ENCODE data around the gene DBX1.
"Not testable (repeated sequence)": the region's sequence is repeated elsewhere in the genome, so short reads cannot be mapped to it uniquely, and the experiment has no call there.

The DBX1 gene, protein sequence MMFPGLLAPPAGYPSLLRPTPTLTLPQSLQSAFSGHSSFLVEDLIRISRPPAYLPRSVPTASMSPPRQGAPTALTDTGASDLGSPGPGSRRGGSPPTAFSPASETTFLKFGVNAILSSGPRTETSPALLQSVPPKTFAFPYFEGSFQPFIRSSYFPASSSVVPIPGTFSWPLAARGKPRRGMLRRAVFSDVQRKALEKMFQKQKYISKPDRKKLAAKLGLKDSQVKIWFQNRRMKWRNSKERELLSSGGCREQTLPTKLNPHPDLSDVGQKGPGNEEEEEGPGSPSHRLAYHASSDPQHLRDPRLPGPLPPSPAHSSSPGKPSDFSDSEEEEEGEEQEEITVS

DNA sequence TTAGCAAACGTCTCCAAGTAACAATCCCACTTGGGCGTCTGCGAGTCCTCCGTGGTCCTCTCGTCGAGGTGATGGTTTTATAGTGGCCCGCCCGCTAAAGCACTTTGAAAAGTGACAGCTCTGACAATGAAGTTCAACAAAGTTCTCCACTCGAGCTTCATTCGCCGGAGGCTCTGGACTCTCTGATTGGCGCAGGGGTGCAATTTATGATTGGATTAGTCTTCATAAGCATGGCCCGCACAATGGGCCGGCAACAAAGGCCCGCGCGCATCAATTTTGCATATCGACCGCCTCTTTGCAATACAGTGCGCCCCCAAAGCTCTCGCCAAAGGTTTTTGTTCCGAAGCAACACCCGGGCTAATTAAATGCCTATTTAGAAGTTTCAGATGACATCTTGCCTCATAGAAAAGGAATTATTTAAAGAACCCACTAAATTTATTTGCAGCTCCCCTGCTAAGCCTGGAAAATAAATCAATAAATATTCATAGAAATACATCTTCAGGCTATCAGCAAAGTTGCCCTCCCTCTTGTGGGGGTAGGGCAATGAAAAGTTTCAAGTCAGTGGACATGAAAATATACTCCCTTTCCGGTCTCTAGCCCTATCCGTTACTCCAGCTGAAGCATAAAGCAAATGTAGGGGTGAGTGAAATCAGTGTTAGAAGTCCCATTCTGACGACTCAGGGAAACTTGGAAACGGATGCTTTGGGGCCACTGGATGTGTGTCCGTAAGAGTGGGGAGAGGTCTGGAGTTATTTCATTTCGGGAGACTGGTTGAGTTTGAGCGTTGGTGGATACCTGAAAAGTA lies at the start of gene DBX1:
TSS of gene DBX1 (minus strand) at position 51 of the 805 bp plus-strand sequence. CDS start 151 bp downstream, outside the sequence.
- no peak for DNase-seq
- intact Hi-C loops (cut with DNase I): no loop called here

DNA sequence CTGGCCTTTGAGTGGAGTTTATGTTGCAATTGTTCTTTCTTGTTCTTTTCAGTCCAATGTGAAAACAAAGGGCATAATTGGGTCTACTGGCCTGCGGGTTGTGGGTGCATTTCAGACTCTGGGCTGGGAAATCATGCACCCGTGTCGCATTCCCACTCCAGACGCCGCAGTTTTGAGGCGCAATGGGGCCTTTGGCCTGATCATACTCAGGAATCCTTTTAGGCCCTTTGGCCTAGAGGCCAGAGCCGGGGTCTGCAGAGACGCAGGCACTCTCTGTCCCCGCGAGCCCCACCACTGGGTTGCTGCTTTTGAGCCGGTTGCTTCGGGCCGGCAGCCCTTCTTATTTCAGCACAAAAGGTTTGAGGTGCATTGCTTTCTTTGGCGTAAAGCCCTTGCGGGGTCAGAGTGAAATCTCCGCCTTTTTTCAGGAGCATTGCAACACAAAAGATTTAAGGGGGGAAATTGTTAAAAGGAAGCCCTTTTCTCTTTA lies 48.4 kb upstream of the DBX1 start:
- intact Hi-C loops (cut with DNase I): no loop called here

DNA sequence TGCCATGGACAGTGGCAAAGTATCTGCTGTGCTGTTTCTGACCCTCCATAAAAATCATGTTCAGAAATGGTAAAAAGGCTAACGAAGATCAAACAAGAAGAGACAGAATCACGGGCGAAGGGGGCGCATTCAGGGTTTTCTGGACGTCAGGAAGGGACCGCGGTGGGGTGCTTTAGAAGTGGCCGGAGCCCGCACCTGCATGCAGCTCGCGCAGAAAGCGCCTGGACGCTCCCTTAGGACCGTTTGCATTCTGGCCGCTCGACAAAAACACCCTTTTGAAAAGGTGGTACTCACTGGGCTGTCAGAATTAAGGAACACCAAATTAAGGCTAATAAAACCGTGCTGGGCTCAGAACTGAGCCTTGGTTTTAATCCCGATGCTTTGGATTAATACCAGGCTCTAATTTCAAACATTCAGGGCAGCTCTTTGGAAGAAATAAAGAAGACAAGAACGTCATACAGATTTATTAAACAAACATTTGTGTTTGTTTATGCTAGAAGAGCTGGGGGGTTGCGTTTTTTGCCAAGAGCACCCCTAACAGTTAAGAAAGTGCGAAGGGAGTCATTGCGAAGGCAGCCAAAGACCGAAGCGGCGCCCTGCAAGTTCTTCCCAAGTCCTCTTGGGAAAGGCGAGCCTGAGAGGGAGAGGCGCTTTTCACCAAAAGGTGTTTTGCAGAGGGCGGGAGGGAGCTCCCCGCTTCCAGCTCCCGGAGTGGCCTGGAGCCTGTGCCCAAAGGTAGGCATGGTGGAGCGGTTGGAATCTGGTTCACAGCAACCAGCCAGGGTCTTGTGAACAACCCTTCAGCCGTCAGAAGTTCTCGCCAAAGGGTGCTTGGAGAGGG lies 47.7 kb upstream of the DBX1 start:
- intact Hi-C loops (cut with DNase I): no loop called here
- peak in 1 of 42 donors; percentile 18 for DNase-seq

More for the DNA sequence above, 48.4 kb upstream of the DBX1 start:
- DNase-seq: no peak

DNA sequence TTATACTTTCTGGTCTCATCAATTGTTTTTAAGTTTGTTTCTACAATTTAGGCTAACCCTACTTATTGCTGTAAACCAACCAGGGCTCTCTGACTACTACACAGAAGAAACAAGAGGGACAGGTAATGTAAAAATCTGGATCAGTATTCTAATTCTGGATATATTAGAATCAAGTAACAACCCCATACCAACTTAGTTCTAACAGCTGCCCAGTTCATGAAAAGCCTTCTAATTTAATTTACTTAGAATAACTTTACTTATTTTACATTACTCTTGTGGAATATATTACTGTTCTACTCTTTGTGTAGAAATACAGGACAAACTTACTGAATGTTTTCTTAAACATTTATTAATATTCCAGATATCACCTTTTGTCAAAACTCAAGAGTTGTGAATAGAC lies 45.5 kb upstream of the DBX1 start:
- intact Hi-C loops (cut with DNase I): no loop called here
- no peak for DNase-seq

DNA sequence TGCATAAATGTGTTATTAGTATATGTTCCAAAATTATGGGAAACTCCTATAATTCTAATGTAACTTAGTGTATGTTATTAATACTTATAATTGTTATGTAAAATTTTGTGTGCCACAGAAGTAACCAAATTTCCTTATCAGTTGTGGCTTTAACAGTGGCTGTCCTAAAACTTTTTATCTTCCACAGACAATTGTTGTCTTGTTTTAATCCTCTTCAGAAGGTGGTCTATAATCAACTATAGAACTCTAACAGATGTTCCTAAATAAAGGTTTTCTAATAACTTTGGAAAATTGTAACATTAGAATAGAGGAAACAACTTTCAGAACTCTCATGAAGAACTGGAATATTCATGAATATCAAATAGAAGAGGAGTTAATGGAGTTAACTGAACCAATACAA lies 44.4 kb upstream of the DBX1 start:
- intact Hi-C loops (cut with DNase I): no loop called here
- DNase-seq: no peak

DNA sequence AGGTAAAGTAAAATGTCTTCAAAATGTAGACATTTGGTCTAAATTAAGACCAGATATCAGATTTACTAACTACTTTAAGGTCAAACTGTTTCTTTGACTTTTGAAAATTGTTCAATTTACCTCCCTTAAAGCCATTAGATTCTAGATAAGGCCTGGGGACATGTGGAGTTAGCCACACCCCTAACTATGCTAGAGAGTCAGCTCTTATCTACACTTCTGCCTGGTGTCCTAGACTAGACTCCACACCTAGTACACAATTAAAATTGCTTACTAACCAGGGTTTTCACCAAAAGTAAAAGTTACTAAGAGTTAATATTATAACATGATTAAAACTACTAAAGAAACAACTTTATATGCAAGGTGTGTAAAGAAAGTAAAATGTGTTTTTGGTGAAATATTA lies 43.6 kb upstream of the DBX1 start:
- intact Hi-C loops (cut with DNase I): no loop called here
- DNase-seq: no peak

DNA sequence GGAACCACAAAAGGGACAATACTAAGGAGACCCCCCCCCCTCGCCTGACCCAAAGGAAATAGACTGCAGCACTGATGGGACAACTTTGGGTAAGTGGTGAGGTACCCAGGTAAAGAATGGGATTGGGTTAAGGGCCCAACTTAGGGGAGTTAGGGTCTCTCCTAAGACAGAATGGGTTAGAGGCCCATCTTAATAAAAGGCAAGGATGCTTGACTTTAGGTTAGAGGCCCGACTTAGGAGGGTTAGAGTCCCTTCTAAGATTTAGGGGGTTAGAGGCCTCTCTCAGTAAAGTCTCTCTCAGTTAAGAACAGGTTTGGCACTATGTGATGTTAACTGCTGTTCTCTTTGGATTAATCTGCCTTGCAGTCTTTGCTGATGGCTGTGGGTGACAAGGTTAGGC lies 41.0 kb upstream of the DBX1 start:
- intact Hi-C loops (cut with DNase I): no loop called here
- no peak for DNase-seq

DNA sequence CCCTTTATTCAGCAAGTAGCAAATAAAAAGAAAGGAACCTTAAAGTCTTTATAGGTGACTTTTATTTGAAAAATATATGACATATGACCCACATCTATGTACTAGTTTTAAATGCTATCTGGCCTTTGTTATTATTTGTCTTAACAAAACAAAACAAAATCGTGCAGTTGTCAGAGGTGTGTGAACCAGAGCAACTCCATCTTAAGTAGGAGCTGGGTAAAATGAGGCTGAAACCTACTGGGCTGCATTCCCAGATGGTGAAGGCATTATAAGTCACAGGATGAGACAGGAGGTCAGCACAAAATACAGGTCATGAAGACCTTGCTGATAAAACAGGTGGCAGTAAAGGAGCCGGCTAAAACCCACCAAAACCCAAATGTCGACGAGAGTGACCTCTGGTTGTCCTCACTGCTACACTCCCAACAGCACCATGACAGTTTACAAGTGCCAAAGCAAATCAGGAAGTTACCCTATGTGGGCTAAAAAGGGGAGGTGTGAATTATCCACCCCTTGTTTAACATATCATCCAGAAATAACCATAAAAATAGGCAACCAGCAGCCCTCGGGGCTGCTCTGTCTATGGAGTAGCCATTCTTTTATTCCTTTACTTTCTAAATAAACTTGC lies 40.2 kb upstream of the DBX1 start:
- intact Hi-C loops (cut with DNase I); DNase-seq: not testable (repeated sequence)

DNA sequence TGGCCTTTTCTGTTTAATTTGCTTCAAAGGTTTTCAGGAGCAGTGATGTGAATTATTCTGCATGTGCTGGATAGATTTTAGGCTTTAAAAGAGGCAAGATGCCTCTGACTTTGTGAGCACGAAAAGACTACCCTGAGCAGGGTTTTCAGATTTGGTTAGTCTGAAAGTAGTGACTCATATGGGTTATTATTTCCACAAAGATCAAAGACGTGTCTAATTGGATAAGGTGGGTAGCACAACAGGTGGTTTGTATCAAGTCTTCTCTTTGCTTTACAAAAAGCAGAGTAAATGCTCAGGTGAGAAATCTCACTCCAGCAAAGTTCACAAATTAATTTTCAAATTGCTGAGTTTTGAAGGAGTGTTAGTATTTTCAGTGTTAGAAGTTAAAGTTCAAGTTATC lies 37.6 kb upstream of the DBX1 start:
- no peak for DNase-seq
- intact Hi-C loops (cut with DNase I): no loop called here

DNA sequence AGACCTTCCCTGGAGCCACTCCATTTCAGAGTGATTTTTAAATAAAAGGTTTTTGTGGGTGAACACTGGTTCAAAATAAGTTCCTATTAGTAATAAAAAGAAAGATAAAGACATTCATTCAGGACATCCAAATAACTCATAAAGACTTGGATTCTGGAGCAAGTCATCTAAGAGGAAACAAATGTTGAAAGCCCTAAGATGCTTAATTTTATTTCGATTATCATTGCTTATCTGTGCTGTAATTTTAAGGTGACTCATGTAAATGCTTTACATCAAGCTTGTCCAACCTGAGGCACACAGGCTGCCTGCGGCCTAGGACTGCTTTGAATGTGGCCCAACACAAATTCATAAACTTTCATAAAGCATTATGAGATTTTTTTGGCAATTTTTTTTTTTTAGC lies 34.2 kb upstream of the DBX1 start:
- DNase-seq: no peak
- intact Hi-C loops (cut with DNase I): no loop called here

DNA sequence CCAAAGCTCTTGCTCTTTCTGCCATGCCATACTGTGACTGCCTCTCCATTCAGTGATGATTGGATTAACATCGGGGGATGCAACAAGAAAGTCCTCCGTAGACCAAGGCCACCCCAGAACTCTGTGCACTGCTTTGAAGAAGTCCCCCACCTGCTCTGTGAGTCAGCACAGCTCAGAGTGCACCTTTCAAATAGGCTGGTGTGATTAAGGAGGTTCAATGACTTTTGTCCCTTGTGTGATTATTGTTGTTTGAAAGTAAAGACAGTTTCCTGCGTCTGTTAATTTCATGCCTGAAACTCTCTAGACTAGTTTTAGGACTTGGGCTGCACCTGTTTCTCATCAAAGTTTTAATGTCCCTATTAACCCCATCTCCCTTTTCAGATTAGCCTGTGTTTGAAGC lies 33.0 kb upstream of the DBX1 start:
- DNase-seq: no peak
- intact Hi-C loops (cut with DNase I): no loop called here

DNA sequence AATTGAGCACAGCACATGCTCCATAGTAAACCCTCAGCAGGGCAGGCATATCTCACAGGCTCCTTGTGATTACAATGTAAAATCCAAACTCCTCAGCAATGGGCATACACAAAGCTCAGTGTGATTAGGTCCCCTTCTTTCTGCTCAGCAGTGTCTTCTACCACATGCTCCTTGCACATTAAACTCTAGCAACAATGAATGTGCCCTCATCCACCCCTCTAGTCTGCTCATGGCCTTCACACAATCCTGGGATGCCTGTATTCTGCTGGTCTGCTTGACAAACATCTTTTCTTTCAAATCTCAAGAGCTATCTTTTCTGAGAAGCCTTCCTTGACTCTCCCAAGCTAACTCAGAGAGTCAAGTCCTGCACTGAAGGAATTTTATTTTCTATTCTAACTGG lies 32.4 kb upstream of the DBX1 start:
- DNase-seq: no peak
- intact Hi-C loops (cut with DNase I): no loop called here

DNA sequence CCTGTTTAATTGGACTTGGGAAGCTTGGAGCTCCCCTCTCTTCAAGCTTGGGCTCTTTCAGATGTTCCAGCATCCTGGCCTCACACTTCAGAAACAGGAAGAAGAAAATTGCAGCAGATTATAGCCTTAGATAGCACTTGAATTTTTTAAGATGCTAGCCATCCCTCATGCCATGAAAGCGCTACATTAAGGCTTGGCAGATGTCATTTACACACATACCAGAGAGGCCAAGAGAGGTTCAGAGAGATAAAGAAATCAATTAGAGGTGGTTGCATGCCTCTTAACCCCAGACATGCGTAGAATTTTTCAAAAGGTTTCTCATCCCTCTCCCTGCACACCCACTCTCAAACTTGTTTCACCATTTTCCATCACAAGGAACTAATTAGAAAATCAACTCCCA lies 31.9 kb upstream of the DBX1 start:
- intact Hi-C loops (cut with DNase I): no loop called here
- no peak for DNase-seq

DNA sequence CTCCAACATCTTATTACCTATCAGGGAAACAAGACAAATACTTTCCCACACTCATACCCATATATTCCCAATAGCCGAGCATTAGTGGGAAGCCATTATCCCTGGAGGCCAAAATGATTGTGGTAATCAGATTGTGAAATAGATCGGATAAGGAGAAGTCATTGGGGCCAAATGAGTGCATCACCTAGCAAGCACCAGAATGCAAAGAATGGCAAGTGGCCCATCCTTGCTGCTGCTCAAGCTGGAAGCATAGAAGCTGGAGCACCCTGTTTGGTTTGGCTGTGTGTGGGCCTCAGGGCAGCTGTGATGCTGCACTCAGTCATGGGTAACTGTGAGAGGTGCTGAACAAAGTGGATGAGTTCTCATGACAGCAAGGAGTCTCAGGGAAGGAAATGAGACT lies 18.7 kb upstream of the DBX1 start:
- no peak for DNase-seq

DNA sequence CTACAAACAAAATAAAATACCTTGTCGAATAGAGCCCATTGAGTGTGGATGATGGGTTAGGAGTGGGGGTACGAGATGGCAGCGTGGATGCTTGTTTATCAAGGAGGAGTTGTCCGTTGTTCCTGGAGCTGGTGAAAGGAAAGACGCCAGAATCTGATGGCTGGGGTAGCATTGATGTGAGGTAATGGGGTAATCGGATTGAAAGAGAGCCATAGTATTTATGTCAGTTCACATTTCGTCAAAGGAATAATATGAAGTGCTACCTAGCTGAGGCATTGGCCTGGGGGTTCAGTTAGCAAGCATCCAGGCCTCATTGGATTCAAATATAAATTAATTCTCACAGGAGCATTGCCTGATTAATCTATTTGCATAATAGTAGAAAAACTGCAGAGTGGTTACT lies 16.9 kb upstream of the DBX1 start:
- DNase-seq: no peak
- intact Hi-C loops (cut with DNase I): no loop called here

More for the DNA sequence above, 18.7 kb upstream of the DBX1 start:
- intact Hi-C loops (cut with DNase I): no loop called here

DNA sequence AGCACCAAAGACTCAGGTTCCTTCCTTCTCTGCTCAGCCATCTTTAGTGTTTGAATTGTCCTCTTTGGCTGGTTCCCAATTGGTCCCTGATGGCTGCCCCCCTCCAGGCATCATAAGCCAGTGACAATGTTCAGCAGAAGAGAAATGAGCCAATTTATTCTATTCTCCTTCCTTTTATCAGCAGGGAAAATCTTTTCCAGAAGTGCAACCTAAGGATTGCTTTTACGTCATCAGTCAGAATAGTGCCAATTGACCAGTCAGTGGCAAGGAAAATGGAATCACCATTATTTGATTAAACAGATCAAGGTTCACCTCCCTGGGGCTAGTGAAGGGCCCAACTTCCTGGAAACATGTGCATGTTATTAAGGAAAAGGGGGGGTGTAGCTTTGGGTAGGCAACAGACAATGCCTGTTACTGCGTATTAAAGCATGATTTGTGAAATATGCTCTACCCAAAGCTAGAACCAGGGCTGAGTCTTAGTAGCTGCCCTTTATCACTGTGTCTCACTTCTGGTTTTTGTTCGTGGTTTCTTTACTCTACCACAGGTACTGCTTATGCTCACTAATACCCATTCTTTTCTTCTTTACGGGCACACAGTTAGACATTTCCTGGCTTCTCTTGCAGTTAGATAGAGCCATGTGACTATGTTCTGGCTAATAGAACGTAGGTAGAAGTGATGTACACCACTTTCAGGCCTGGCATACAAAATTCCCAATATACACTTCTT lies 12.6 kb upstream of the DBX1 start:
- no peak for DNase-seq

DNA sequence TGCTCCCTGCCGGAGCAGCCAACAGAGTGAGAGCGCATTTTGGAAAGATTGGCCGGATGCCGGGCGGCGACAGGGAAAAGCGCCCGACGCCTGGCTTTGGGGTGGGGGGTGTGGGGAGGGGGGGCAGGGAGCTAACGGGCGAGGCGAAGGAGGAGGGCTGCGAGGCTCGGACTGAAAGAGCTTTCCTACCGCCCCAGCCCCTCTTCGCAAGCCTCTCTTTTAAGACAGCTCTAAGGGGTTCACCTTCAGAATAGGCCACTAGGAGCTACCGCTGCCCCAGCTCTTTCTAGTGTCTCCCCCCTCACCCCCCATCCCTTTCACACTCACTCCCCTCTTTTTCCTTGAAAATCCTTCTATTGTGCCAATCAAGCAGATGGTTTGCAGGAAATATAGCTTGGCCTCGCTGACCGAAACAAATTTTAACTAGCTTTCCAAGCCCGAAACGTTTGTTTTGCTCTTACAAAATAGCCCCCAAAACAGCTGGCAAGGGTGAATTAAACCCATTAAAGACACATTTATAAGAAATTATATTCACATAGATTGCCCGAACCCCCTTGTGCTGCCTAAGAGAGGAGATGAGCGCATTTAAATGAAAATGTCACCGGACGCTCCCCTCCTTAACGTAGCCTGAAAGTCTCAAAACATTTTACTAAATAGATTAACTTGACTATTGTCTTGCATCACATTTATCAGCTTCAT lies 3.7 kb upstream of the DBX1 start:
- DNase-seq: no peak
- intact Hi-C loops (cut with DNase I): no loop called here

More for the DNA sequence above, 12.6 kb upstream of the DBX1 start:
- intact Hi-C loops (cut with DNase I): no loop called here

All from head of caudate nucleus (tissue), 42 donors.